Amygdala (tissue), 56 donors: ENCODE data around the gene BRD1.
"Not testable (repeated sequence)": the region's sequence is repeated elsewhere in the genome, so short reads cannot be mapped to it uniquely, and the experiment has no call there.

ENCODE experiments used
- DNase-seq, 56 donors: peaks; one replicate each; lab custom pipeline; 2025; lab: John Stamatoyannopoulos, UW

The BRD1 gene

GRCh38 chr22:49853981-49854831, 26.5 kb upstream of the BRD1 start:
- peak in 6 of 56 donors; percentile 3 to 39 (median 16) for DNase-seq

DNA sequence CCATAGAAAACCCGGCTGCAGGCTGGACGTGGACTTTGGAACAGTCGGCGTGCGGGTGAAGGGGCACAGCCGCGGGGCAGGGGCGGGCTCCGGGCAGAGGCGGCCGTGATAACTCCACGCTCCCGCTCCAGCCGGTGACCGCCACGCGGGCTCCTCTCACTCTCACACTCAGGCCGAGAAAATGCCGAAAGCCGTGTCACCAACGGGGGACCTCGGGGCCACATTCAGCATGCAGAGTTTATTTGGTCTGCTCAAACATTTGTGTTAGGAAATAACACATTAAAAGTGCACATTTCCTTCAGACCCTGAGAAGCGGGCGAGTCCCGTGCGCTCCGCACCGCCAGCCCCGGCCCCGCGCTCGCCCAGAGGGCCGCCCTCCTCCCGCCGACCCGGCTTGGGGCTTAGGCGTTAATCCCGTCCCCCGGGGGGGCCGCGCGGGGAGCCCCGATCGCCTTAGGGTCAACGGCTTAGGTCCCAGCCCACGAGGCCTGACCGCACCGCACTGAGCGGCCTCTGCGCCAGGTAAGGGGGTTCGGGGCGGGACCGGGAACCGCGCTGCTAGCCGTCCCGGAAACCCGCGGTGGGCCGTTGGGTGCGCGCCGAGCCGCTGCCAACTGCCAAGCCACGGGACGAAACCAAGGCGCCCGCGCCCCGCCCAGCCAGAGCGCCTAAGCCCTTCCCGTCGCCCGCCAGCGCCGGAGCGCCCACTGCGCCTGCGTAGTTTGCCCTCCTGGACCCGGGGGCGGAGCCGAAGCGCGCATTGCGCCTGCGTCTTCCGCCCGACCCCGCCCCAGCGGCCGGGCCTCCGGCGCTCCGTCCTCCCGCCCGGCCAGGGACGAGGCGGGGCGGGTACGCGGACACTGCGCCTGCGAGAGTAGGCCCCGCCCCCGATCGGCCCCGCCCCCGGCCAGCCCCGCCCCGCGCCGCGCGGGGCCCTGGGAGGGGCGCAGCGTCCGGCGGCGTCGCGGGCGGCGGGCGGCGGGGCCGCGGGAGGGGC, 25.5 kb upstream of the BRD1 start, which contains the start of gene ZBED4:
Gene ZBED4 (plus strand): TSS at position 947 of the 997 bp plus-strand sequence. CDS start 29,819 bp downstream, outside the sequence.
- peak; percentile 32 to 98 (median 90) for DNase-seq

DNA sequence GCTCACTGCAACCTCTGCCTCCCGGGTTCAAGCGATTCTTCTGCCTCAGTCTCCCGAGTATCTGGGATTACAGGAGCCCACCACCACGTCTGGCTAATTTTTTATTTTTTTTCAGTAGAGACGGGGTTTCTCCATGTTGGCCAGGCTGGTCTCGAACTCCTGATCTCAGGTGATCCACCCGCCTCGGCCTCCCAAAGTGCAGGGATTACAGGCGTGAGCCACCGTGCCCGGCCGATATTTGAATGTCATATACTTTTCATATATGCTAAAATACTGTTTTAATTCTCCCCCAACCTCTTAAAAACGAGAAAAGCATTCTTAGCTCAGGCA, 24.9 kb upstream of the BRD1 start:
- not testable (repeated sequence) for DNase-seq

GRCh38 chr22:49850959-49851802, 23.5 kb upstream of the BRD1 start:
- DNase-seq = no peak

DNA sequence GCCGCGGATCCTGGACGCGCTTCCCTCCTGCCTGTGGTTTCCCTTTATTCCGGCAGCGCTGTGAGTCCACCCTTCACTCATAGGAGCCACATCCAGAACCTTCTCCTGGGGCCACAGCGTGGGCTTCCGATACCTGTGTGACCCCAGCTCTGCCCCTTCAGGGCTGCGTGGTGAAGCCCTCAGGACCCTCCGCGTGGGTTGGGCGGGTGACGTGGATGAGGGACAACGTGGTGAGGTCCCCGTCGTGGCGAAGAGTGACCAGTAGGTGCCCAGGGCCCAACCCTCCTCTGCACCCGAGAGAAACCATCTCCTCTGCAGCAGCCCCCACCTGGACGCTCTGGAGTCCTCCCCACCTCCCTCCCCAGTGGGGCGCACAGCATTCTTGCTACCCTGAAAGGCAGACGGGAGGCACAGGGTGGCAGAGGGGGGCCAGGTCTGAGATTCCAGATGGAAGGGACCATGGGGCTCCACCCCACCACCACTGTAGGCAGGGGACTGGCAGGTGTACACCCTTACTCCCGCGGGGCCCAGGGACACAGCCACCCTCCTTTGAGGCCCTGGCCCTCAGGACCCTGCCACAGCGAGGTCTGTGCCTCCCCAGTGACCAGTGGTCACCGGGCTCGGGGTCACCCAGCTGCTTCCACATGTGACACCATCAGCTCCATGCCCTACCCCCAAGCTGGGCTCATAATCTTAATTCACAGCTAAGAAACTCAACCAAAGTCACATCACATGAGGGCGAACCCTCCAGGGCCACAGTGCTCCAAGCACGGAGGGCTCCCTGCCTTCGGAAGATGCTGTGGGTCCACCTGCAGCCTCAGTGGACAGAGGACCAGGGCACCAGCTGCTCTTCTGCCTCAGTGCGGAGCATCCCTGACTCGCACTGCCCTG, 22.6 kb upstream of the BRD1 start:
- DNase-seq = no peak

DNA sequence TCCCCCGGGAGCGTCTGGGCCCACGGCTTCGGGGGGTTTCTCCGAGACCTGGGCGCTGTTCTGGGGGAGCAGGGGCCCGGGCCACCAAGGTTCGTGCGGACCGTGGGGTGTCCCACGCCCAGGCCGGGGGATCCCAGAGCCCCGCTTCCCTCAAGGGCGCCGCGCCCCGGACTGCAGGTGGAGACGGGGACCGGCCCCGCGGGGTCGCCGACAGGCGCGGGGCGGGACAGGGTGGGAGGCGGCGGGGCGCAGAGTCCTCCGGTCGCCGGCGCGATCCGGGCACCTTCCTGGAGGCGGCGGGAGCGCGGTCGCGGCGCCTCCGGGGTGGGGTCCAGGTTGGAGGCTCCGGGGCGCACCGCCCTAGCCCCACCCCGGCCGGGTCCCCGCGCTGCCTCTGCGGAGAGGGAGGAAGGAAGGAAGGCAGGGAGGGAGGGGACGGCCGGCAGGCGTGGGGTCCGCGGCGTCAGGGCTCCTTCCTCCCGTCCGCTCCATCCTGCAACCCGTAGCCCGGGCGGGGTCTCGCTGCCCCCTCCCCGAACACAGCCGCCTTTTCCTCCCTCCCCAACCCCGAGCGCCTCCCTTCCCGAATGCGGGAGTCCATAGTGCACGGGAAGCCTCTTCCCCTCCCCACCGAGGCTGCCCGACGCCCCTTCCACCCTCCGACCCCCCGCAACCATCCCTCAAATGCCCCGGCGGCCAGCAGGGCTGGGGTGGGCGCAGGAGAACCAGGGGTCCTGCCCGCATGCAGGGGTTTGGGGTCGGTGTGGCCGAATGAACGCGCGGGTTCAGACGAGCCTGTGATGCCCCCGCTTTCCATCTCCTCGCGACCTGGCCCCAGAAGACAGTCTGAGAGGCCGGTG, 21.7 kb upstream of the BRD1 start:
- DNase-seq = no peak

DNA sequence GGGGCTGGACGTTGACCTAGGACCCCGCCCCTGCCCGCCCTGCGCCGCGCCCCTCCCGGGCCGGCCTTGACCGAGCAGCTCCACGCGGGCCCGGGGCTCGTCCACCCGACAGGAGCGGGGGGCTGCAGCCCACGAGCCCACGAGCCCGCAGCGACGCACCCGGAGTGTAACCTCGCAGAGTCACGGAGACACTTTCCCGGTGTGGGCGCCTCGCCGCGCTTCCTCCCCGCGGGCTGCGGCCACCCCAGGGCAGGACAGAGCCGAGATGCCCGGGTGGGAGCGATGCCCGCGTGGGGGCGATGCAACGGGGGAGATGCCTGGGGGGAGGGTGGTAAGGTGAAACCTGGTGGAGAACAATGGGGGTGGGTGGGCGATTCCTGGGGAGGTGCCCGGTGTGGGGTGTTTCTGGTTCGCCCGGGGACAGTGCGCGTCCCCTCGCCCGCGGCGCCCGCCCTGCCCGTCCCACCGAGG, 21.1 kb upstream of the BRD1 start:
- DNase-seq = no peak

GRCh38 chr22:49847751-49848689, 20.3 kb upstream of the BRD1 start:
- no peak for DNase-seq

DNA sequence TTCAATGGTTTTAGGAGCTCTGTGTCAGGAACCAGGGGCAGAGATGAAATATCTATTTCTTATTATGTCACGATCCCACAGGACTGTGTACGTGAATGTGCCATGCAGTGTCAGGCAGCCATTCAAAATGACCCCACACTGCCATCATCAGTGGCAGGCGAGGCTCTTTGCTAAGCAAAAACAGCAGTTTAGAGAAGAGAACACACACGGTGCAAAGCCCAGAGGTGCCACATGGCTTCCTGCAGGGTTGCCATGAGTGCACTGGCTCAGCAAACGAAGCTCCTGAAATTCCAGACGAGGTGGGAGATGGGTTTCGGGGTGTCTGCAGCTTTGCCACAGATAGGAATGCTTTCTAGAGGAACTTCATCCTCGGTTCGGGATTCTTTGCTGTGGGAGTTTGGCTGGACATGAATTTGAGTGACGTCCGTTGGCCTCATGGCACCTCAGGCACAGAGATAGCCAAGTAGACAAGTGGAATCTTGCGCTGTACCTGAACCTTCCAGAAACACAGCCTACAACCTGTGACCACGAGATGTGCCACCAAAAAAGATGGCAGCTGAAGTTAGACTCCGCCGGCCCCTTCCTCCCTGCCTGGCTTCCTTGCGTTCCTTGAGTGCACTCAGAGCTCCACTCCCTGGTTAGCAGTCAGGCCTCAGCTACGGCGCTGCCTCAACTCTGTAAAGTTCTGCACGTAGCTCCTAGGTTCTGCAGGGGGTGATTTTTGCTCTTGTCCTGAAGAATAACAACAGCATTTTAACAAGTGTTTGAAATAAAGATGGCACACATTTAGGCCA, 18.2 kb upstream of the BRD1 start:
- DNase-seq = no peak

- no peak for DNase-seq
Observed at GRCh38 chr22:49845241-49845640, 17.6 kb upstream of the BRD1 start.

GRCh38 chr22:49838771-49839717, 11.4 kb upstream of the BRD1 start:
- no peak for DNase-seq

DNA sequence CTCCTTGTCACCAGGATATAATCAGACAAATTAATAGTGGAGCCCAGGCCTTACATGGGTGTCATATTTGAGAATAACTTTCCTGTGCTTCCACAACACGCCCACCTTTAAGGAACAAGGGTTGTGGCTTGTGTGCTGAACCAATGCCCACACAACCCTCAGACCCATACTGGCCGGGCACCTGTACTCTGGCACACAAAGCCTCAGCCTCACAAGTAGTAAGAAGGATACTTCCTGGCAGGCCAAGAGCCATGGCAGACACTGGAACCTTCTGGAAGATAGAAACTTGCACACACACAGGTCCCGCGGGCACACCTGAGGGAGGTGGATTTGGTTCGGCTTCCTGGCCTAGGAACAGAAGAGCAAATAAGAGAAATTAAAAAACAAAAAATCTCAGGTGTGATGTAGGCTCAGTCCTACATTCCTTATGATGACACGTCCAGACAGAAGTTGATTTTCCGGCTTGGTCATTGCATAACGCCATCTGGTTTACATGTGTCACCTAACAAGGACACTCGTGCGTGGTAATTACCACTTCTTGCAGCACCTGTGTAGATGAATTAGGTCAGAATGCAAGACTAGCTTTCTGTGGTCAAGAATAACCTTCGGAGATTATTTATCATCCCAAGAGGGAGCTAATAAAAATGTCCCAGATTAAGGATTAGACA, 5.8 kb upstream of the BRD1 start:
- no peak for DNase-seq

DNA sequence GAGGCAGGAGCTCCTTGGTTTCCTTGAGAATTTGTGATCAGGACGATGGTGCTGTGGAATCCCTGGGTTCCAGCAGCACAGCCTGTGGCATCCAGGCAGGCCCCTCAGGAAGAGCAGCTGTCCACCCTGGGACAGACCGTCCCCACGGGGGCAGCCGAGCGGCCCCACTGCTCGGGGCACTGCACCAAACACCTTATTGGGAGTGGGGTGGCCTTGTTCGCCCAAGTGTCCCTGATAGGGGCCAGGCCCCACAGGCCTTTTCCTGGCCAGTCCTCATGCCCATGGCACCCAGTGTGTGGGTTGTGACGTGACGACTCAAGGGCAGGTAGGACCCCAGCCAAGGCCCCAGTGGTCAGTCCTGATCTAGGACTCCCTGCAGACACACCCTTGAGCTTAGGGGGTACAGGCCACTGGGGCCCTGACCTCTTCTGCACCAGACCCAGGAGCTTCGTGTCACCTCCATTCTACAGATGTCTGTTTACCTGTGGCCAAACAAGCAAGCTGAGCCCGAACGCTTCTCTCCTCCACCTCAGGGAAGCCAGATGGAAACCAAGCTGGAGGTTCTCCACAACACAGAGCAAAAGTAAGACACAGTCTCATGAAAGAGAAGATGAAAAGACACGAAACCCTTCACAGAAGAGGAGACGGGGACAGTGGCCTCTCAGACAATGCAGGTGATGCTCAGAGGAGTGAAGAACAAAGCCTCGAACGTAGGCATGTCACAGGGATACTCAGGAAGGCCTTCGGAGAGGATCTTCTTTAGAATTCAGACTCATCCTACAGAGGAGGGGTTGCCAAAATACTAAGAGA, 1.6 kb upstream of the BRD1 start:
- DNase-seq = no peak

GRCh38 chr22:49828599-49828965, 909 bp upstream of the BRD1 start:
- DNase-seq = no peak
